Measurements from ENCODE around the gene LSM12.
A peak's percentile ranks its signal among the peaks of the same experiment; 100 is the strongest.
"Not testable (repeated sequence)": the region's sequence is repeated elsewhere in the genome, so short reads cannot be mapped to it uniquely, and the experiment has no call there.

Gene LSM12

GRCh38 chr17:44074911-44075285 lies 8.4 kb upstream of the LSM12 start:
- DNase-seq, result no peak

DNA sequence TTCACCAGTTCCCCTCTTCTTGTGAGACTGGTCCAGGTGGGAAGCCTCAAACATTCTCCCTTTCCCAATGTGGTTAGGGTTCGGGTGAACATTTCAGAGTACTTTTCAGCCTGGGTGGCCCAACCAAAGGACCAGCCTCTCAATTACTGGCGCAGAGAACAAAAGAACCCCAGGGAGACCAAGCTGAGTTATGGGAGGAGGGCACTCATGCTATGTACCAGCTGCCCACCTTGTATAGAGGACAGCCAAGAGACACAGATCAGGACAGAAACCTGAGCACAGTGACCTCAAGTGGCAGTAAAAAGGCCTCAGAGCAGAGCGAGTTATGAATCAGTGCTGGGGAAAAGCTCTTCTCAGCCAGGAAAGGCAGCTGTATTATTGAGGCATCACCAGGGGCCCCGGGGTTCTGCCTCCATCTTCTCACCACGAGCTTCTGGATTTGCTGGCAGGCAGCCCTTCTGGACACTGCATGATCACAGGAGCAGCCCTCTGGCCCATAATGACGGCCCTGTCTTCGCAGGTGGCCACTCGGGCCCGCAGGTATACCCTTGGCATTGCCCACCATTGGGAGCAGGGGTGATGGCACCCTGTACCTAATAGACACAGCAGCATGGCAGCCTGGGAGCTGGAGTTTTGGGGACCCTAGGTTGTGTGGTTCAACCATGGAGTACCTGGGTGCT lies 7.9 kb upstream of the LSM12 start:
- DNase-seq, result no peak

- DNase-seq, result no peak
These were observed 5.3 kb upstream of the LSM12 start for GRCh38 chr17:44071772-44072171.

DNA sequence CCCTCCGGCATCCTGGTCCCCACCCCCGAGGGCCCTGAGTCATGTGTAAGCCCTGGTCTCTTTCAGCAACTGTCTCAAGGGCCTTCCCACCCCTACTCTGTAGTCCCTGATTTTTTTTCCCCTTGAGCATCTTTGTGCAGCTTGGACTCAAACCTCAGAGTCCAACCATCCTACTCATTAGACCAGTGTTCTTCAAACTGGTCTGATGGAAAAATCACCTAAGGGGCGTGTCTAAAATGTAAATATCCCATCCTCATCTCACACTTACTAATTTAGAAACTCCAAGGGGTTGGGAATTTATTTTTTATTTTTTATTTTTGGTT lies 4.7 kb upstream of the LSM12 start:
- DNase-seq, result no peak

DNA sequence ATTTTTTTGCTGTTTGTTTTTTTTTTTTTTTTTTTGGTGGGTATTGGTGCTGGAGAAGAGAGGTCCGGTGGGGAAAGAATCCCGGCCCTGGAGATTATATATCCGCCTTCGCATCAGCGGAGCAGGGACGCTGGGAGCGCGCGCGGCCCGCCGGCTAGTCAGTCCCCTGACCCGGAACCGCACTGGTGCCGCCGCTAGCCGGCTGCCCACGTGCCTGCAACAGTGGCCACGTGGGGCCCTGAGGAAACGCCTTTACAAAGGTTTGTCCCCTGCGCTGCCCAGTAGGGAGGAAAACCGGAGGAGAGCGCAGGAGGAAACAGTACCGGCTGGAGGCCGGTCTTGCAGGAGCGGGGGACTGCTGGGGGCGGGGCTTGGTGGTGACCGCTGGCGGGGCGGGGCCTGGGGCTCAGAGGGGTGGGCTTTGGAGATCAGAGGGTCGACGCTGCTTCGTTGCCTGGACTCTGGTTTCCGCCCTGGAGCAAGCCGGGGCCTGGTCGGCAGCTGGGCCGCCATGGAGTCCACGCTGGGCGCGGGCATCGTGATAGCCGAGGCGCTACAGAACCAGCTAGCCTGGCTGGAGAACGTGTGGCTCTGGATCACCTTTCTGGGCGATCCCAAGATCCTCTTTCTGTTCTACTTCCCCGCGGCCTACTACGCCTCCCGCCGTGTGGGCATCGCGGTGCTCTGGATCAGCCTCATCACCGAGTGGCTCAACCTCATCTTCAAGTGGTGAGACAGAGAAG lies 4.2 kb upstream of the LSM12 start, which contains the start of gene G6PC3:
TSS of gene G6PC3 (plus strand) at position 281 of the 743 bp plus-strand sequence. CDS start at position 512, 231 bp downstream.
- DNase-seq, result peak; percentile 96

DNA sequence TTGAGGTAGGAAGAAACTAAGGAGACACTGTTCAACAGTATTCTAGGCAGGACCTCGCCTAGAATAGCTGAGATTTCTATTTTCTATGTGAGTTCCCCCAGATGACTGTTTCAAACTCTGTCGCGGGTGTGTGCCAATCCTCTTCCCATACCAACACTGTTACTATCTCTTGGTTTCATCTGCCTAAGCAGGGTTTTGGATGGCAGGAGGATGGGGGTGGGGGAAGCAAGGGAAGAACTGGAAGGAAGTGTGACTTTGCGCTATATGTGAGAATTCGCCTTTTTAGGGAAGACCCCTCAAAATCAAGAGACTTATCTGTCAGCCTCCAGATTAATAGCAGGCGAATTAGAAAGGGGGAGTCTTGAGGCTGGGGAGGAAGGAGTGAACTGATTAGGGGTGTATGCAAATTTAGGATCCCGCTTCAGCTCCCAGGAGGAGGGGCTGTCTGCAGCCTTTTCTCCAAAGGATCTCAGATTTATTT lies 3.5 kb upstream of the LSM12 start:
- peak; percentile 26 for DNase-seq

DNA sequence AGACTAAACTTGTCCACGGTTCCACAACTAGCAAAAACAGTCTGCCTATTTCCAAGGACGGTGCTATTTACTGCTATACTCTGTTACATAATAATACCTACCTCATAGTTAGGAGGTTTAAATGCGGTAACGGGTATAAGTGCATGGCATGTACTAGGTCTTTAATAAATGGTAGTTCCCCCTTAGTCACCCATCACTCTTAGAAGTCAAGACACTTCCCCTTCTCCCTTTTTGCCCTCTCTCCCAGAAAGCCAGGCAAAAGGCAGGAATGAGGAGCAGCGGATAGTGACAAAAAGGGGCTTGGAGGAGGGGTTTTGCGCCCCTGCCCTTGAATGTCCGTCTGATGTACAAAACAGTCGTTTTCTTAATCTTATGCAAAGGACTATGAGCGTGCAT lies 1.1 kb upstream of the LSM12 start:
- no peak for DNase-seq

DNA sequence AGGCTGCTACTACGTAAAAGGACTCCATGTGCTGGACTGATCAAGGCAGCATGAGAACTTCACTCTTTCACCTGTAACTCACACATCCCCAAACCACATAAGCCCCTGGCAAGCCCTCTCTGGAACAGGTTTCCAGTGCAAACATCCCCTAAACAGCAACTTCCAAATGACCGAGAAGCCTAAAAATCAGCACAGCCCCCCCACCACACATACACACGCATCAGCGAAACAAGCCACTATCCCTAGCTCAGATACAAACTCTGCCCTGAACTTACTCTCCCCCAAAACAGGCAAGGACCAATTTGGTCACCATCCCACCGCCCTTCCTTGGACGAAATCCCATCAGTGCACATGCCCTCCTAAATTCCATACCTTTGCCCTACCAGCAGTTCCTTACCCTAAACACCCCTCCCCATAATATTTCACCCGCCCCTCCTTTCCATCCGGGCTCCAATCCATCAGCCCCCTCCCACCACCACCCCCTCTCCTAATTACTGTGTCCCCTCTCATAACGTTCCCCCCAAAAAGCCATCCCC lies 735 bp downstream of the LSM12 start:
- peak; percentile 22 for DNase-seq

- DNase-seq, result no peak
These were observed 2.5 kb downstream of the LSM12 start for GRCh38 chr17:44063704-44064639.

DNA sequence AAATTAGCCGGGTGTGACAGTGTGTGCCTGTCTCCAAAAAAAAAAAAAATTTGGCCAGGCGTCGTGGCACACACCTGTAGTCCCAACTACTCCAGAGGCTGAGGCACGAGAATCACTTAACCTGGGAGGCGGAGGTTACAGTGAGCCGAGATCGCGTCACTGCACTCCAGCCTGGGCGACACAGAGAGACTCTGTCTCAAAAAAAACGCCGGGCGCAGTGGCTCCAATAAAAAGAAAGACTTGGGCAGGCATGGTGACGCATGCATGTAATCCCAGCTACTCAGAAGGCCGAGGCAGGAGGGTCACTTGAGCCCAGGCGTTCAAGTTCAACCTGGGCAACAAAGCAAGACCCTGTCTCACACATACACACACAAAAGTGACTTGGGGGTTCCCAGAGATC lies 3.6 kb downstream of the LSM12 start:
- DNase-seq, result no peak

DNA sequence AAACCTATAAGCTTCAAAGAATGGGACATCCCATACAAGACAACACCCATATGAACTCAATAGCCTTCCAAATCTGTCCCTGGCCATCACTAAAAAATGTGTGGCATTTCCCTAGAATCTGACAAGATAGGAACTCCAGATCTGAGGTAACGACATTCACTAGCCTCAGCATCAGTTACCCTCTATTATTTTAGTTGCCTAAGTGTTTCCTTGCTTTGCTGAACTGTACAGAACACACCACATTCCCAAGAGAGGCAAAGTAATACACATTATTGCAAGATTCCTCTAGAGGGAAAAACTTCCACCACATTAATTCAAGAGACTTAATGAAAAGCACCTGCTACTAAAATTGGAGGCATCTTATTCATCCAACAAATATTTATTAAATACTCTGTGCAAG lies 5.0 kb downstream of the LSM12 start:
- no peak for DNase-seq

- no peak for DNase-seq
These were observed 7.2 kb downstream of the LSM12 start for GRCh38 chr17:44059101-44059892.

GRCh38 chr17:44053125-44053872 lies 13.2 kb downstream of the LSM12 start:
- no peak for DNase-seq

- no peak for DNase-seq
These were observed 17.0 kb downstream of the LSM12 start for GRCh38 chr17:44049294-44050060.

- DNase-seq, result not testable (repeated sequence)
These were observed 19.6 kb downstream of the LSM12 start for GRCh38 chr17:44046893-44047292.

- no peak for DNase-seq
These were observed 21.0 kb downstream of the LSM12 start for GRCh38 chr17:44045486-44045885.

- no peak for DNase-seq
These were observed 22.4 kb downstream of the LSM12 start for GRCh38 chr17:44044071-44044470.

- DNase-seq, result no peak
These were observed 23.2 kb downstream of the LSM12 start for GRCh38 chr17:44043272-44043696.

DNA sequence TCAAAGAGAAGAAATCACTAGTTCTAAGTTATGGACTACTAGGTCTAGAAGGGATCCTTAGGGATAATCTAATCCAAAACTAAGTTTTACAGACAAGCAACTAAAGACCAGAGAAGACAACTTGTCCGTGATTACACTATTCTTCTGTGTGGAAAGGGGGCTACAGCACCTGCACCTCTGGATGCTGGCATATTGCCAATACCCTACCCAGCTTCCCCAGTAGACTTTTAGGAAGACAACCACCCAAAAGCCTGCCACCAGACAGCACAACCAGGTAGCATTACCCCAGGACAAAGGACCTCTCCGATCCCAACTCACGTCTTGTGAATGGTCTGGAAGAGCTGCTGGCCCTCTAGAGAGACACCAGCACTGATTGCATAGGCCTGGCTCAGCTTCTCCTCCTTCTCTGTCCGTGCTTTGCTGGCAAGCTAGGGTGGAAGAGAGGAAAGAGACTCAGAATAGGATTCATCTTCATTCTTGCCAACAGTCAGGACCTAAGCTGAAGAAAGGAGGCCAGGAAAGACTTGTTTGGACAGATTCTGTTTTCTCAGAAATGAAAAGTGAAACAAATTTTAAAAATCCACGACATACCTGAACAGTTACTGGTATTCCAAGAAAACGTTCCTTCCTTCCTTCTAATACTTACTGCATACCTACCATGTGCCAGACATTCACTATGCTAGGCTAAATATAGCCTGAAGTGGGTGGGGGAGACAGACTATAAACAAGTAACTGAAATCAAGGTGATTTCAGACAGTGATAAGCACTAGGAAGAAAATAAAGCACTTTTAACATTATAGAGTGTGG lies 26.4 kb downstream of the LSM12 start:
- no peak for DNase-seq

- no peak for DNase-seq
These were observed 27.9 kb downstream of the LSM12 start for GRCh38 chr17:44038604-44039011.
